GM10266 (cell line): ENCODE results near the gene ZFR.
"Not testable (repeated sequence)": the region's sequence is repeated elsewhere in the genome, so short reads cannot be mapped to it uniquely, and the experiment has no call there.

ENCODE experiments used
- DNase-seq: peaks from one replicate; pipeline ENCODE4 v3.0.0; 2012; ENCODE audit errors: extremely low spot score
- TF ChIP-seq, protein P1 (sequence below): IDR thresholded peaks from 2 replicates; pipeline ENCODE4 v1.5.1; 2012; ENCODE audit warnings: mild to moderate bottlenecking, low read depth; ENCODE audit not compliant: control insufficient read depth, insufficient read depth; ENCODE audit errors: missing control alignments

The ZFR gene

DNA sequence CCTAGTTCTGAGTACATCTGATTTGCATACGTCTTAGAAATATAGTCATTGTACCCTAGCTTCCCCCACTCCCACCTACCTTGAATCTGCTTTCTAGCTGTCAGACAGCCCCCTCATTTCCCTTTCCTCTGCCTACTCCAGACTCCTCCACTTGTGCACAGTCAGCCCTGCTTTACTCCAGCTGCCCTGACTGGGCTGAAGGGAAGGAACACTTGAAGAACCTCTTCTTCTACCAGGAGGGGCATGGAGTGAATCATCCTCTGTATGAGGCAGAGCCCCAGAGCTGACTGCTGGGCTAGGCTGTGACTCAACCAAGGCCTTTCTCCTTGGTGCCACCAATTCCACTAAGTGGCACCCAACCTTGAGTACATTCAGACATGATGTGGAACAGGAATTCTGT is 18.1 kb upstream of the ZFR start:
- TF ChIP-seq, protein P1, sequence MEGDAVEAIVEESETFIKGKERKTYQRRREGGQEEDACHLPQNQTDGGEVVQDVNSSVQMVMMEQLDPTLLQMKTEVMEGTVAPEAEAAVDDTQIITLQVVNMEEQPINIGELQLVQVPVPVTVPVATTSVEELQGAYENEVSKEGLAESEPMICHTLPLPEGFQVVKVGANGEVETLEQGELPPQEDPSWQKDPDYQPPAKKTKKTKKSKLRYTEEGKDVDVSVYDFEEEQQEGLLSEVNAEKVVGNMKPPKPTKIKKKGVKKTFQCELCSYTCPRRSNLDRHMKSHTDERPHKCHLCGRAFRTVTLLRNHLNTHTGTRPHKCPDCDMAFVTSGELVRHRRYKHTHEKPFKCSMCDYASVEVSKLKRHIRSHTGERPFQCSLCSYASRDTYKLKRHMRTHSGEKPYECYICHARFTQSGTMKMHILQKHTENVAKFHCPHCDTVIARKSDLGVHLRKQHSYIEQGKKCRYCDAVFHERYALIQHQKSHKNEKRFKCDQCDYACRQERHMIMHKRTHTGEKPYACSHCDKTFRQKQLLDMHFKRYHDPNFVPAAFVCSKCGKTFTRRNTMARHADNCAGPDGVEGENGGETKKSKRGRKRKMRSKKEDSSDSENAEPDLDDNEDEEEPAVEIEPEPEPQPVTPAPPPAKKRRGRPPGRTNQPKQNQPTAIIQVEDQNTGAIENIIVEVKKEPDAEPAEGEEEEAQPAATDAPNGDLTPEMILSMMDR, result no peak
- no peak for DNase-seq

DNA sequence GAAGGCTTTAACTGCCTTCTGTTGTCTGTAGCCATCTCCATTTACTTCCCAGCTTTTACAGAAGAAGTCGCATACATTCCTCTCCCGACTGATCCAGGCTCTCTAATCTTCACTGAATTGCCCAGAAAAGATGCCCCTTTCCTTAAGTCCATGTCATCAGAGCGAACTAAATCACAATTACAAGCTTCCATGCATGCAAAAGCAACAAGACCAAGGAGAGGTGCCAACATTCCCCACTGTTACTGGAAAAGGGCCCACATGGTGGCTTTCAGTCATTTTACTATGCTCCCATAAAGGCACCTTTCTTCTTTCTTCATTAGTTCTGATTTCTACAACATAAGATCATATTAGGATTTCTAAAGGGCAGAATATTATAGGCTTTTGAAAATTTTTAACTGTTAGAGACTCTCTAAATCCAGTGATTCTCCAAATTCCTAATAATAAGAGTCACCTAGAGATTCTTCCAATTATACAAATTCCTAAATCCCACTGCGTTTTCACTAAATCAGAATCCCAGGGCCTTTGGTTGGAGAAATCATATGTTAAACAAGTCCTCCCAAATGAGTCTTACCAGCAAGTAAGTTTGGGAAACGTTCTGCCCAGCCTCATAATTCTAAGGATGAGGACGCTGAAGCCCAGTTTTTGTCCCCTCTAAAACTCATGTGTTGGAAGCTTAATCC is 17.0 kb upstream of the ZFR start:
- DNase-seq, result no peak
- TF ChIP-seq, protein P1, result no peak

DNA sequence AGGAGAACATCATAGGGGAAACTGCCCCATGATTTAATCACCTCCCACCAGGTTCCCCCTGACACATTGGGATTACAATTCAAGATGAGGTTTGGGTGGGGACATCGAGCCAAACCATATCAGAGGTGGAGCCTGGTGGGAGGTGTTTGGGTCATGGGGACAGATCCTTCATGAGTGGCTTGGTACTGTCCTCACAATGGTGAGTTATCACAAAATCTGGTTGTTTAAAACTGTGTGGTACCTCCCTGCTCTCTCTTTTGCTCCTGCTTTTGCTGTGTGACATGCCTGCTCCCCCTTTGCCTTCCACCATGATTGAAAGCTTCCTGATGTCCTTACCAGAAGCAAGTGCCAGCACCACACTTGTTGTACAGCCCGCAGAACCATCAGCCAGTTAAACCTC is 16.2 kb upstream of the ZFR start:
- no peak for DNase-seq
- TF ChIP-seq, protein P1, result no peak

DNA sequence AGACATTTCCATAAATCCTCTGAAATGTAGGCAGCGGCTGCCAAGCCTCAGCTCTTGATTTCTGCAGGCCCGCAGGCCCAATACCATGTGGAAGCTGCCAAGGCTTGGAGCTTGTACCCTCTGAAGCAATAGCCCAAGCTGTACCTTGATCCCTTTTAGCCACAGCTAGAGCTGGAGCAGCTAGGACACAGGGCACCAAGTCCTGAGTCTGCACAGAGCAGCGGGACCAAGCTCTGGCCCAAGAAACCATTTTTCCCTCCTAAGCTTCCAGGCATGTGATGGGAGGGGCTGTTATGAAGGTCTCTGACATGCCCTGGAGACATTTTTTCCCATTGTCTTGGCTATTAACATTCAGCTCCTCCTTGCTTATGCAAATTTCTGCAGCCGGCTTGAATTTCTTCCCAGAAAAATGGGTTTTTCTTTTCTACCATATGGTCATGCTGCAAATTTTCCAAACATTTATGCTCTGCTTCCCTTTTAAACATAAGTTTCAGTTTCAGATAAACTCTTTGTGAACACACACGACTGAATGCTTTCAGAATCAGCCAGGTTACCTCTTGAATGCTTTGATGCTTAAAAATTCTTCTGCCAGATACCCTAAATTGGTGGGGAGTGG is 14.4 kb upstream of the ZFR start:
- TF ChIP-seq, protein P1, result no peak
- DNase-seq, result no peak

DNA sequence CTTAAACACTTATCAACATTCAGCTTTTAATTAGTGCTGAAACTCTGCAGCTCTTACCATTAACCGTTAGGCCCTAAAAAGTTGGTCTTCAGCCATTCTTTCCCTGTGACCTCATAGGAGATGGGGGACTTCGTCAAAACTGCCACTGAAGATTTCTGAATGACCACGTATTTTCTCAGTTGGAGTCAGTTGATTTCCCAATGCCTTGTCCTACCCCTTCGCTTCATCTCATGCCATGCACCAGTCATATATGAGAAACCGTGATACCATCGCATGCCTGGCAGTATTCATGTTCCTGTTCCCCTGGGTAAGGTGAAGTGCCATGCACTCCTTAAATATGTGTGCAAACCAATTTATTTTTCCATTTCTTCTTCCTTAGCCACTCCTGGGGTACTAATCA is 10.8 kb upstream of the ZFR start:
- TF ChIP-seq, protein P1, result no peak

DNA sequence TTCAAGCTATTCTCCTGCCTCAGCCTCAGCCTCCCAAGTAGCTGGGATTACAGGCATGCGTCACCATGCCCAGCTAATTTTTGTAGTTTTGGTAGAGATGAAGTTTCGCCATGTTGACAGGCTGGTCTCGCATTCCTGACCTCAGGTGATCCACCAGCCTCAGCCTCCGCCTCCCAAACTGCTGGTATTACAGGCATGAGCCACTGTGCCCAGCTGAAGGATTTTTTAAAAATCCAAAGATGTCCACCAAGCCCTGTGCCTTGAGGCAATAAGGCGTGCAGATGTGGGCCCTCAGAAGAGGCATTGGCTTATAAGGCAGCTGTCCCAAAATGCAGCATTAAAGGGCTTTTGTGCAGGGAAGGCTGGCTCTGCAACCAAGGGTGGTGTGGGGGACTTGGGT is 10.3 kb upstream of the ZFR start:
- TF ChIP-seq, protein P1, result no peak
- DNase-seq, result no peak

More for the DNA sequence above, 10.8 kb upstream of the ZFR start:
- DNase-seq, result no peak

DNA sequence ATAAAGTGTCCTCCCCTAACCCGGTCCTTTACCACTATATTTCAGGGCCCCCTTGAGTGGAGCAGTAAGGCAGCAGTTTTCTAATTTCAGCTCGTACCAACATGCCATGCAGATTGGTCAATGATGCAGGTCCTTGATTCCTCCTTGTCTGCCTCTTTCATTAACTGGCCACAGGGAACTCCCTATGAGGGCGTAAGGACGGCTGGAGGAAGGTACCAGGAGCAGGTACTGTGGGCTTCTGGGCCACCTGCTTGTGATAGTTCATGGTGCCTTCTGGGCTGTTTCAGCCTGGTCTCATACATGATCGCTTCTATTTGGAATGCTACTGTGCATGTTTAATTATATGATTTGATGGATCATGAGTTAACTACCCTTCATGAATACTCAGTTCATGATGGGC is 9.4 kb upstream of the ZFR start:
- no peak for DNase-seq
- TF ChIP-seq, protein P1, result no peak

DNA sequence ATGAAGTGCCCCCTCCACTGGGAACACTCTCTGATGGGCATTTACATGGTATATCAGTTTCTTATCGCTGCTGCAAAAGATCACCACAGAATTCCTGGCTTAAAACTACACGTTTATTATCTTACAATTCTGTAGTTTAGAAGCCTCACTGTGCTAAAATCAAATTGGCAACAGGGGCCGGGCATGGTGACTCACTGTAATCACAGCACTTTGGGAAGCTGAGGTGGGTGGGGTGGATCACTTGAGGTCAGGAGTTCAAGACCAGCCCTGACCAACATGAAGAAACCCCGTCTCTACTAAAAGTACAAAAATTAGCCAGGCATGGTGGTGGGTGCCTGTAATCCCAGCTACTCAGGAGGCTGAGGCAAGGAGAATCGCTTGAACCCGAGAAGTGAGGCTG is 7.8 kb upstream of the ZFR start:
- DNase-seq, result not testable (repeated sequence)
